ENCODE measurements around the gene ING3. TPM values are rescaled to one million over a fixed set of nuclear protein-coding genes. Genes with fewer than 3 reads are reported as not detected.

The ING3 gene
- total RNA-seq, 1 donor from 2014 or later: 6.8 TPM

DNA sequence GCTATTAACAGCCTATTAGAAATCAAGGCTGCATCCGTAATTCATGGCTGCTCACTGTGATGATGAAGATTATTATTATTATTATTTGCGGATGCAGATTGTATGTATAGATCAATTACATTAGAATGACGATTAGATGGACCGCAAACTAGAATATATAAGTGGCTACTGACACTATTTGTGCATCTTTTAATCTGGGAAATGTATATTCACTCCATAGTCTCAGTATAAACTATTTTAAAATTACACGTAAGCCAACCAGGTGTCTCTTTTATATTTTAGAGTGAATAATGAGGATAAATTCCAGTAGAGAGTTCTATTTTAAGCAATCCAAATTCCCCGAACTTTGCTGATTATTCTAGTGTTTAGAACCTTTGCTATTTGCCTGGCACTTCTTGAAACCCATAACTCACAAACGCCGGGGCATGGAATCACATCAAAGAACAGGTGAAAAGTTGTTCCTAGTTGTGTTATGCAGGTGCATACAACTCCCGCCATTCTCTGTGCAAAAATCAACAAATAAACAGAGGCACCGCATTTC, 509 bp upstream of the ING3 start:
- Histone ChIP-seq H3K36me3 (peaks cover 7 to 11% of the 10 kb centered on the region in 2 donors), H3K27ac (peak overlapping the region; percentile 47 to 99), H3K9me3 (no peaks in the 10 kb centered on the region), H3K4me1 (peaks cover 5 to 12% of the 10 kb centered on the region in 2 donors), H3K4me3 (peak overlapping the region; percentile 65 to 73), H3K27me3 (no peaks in the 10 kb centered on the region)
- intact Hi-C loops (cut with DNase I): loop anchor here (1.0 to 10.0 kb wide), 3 partner anchors 133 to 1195 kb away; partner anchors contain the start of genes AASS and FAM3C
- no peak for TF ChIP-seq CTCF (IDR thresholded peaks at IDR 0.05)
- no peak for DNase-seq (ENCODE audit: low spot score in 2 of 2)

- no peak for DNase-seq (ENCODE audit: low spot score in 2 of 2)
- TF ChIP-seq CTCF (IDR thresholded peaks at IDR 0.05): no peak
- peaks cover 19 to 22% of the 10 kb centered on the region in 2 donors for H3K36me3 ChIP-seq
- H3K27ac ChIP-seq: peak overlapping the region; percentile 91 to 99
- intact Hi-C loops (cut with DNase I): loop anchor here (1.0 to 10.0 kb wide), 3 partner anchors 93 to 1193 kb away; partner anchors contain the start of genes AASS, FAM3C and TSPAN12
- H3K9me3 ChIP-seq: no peaks in the 10 kb centered on the region
- H3K4me1 ChIP-seq: peaks cover 5 to 12% of the 10 kb centered on the region in 2 donors
- H3K27me3 ChIP-seq: no peaks in the 10 kb centered on the region
- peak overlapping the region; percentile 73 to 77 for H3K4me3 ChIP-seq
Measured at GRCh38 chr7:120951309-120951699, 727 bp downstream of the ING3 start.

DNA sequence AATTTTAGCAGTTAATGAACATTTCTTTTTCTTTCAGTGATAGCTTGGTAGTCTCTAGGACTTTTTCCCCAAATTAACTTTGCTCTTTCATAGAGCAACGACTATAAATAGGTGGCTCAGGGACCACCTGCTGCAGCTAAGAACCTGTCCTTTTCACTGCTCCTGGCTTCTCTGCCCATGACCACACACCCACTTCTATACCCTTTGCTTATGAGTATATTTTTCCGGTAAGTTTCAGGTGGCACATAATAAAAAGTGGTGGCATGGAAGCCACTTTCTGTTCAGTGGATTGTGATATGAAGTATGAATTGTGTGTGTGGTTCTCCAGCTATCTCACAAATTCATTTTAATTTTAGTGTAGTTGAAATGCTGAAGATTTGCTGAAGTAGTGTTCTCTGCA, 1.2 kb downstream of the ING3 start:
- Histone ChIP-seq H3K27ac (peak overlapping the region; percentile 91 to 99), H3K36me3 (peaks cover 22 to 25% of the 10 kb centered on the region in 2 donors), H3K4me3 (peak overlapping the region; percentile 73 to 77), H3K9me3 (no peaks in the 10 kb centered on the region), H3K4me1 (peaks cover 5 to 12% of the 10 kb centered on the region in 2 donors), H3K27me3 (no peaks in the 10 kb centered on the region)
- no peak for TF ChIP-seq CTCF (IDR thresholded peaks at IDR 0.05)
- no peak for DNase-seq (ENCODE audit: low spot score in 2 of 2)
- intact Hi-C loops (cut with DNase I): loop anchor here (1.0 to 10.0 kb wide), 3 partner anchors 94 to 1193 kb away; partner anchors contain the start of genes AASS, FAM3C and TSPAN12

DNA sequence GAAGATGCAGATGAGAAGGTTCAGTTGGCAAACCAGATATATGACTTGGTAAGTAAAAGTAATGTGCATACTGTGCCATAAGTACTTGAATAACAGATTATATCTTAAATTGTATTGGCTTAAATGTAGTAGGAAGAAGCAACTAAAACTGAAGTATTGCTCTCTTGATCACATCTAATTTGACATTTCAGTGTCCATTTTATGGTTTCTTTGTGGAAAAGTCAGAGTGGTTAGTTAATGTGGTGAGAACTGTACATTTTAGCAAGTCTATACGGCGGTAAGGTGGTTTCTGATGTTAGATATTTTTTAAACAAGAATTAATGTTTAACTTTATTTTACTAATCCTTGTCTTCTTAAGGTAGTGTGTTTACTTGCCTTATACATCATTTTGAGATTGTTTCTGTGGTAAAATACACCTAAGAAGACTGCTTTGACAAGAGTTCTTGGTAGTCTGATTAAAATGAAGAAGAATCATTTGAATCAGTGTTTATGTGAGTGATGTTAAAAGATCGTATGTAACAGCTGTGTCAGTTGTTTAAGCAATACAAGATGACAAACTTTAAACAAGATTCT, 5.1 kb downstream of the ING3 start:
- Histone ChIP-seq H3K4me3 (no peak overlapping the region), H3K27ac (no peak overlapping the region), H3K36me3 (peaks cover 22 to 37% of the 10 kb centered on the region in 2 donors), H3K4me1 (peaks cover 5 to 12% of the 10 kb centered on the region in 2 donors), H3K9me3 (no peaks in the 10 kb centered on the region), H3K27me3 (no peaks in the 10 kb centered on the region)
- intact Hi-C loops (cut with DNase I): loop anchor here (10.0 kb wide), 1 partner anchor 1189 kb away; the partner anchor contains the start of gene AASS
- TF ChIP-seq CTCF (IDR thresholded peaks at IDR 0.05): no peak
- no peak for DNase-seq (ENCODE audit: low spot score in 2 of 2)

DNA sequence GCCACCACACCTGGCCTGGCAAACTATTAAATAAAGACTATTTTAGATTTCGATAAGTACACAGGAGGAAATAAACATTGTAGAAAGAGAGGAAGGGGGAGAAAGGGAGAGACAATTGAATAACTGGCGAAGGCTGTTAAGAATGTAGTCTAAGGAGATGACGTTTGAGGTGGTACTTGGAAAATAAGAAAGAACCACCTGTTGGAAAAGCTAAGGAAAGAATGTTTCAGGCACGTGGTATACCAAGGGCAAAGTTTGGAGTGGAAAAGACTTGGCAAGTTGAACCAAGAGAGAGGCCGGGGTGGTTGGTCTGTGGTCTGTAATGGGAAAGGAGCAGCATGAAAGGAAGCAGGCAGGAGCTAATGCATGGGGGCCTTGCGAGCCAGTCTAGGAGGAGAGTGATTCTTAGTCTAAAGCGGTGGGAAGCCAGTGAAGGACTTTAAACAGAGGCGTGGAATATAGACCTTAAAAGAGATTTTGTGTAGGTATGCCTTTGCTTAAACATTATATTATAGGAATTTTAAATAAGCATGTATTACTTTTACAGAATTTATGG, 9.4 kb downstream of the ING3 start:
- no peaks in the 10 kb centered on the region for H3K27me3 ChIP-seq
- H3K27ac ChIP-seq: no peak overlapping the region
- no peak for DNase-seq (ENCODE audit: low spot score in 2 of 2)
- no peaks in the 10 kb centered on the region for H3K9me3 ChIP-seq
- no peak overlapping the region for H3K4me3 ChIP-seq
- peaks cover 0 to 3% of the 10 kb centered on the region in 2 donors for H3K4me1 ChIP-seq
- intact Hi-C loops (cut with DNase I): loop anchor here (10.0 kb wide), 1 partner anchor 1185 kb away; the partner anchor contains the start of gene AASS
- H3K36me3 ChIP-seq: peaks cover 24 to 27% of the 10 kb centered on the region in 2 donors
- no peak for TF ChIP-seq CTCF (IDR thresholded peaks at IDR 0.05)

Data from ascending aorta (tissue), 2 donors.